ENCODE measurements around the gene ASS1. TPM values are rescaled to one million over a fixed set of nuclear protein-coding genes. Genes with fewer than 3 reads are reported as not detected.
A peak's percentile ranks its signal among the peaks of the same experiment; 100 is the strongest.

ASS1 gene
- total RNA-seq, 1 experiment from 2014 or later, result 255 TPM

- no TSS peak for BruUV-seq (replicated peaks)
- Histone ChIP-seq H3K4me3 (no peak overlapping the region), H2AFZ (no peak overlapping the region), H3K27me3 (ENCODE audit: insufficient read depth, low read depth) (no peaks in the 10 kb centered on the region), H3K4me2 (no peak overlapping the region), H3K36me3 (ENCODE audit: low read depth) (no peaks in the 10 kb centered on the region), H3F3A (ENCODE audit: insufficient read depth, low read depth) (no peaks in the 10 kb centered on the region), H3K4me1 (replicated peaks; ENCODE audit: insufficient read depth) (no peaks in the 10 kb centered on the region), H3K27ac (no peak overlapping the region), H3K79me2 (ENCODE audit: low read depth) (no peaks in the 10 kb centered on the region), H4K20me1 (ENCODE audit: insufficient read depth) (no peaks in the 10 kb centered on the region; the same call in 1 of the 2 replicates), H3K9me3 (ENCODE audit: insufficient read depth, low read depth) (no peaks in the 10 kb centered on the region), H3K9me2 (ENCODE audit: insufficient read depth) (no peaks in the 10 kb centered on the region)
- ChIA-PET POLR2A (ENCODE audit: unreplicated experiment) (interaction anchor here (0.5 kb wide), 1 partner anchor 60 kb away, joined by 6 read pairs; no protein-coding TSS in a partner anchor), CTCF (interaction anchor here (0.6 to 1.0 kb wide), 3 partner anchors 46 to 549 kb away, joined by 3 to 11 read pairs (median 5); no protein-coding TSS in a partner anchor)
- no peak for TF ChIP-seq CTCF (conservative IDR thresholded peaks at IDR 0.05)
- TF ChIP-seq EZH2 (IDR thresholded peaks at IDR 0.05; ENCODE audit: low read depth), result no peak
- intact Hi-C loops (cut with micrococcal nuclease; ENCODE audit: unreplicated experiment), result loop anchor here (5.0 kb wide), 1 partner anchor 407 kb away; no protein-coding TSS in a partner anchor
- no peak for DNase-seq
Observed at GRCh38 chr9:130459941-130460669, 15.3 kb downstream of the ASS1 start.

- BruUV-seq (replicated peaks), result no TSS peak
- no peaks in the 10 kb centered on the region for H3K36me3 ChIP-seq (ENCODE audit: low read depth)
- no peaks in the 10 kb centered on the region for H3F3A ChIP-seq (ENCODE audit: insufficient read depth, low read depth)
- intact Hi-C loops (cut with micrococcal nuclease; ENCODE audit: unreplicated experiment), result loop anchor here (1.0 to 5.0 kb wide), 2 partner anchors 221 to 406 kb away; no protein-coding TSS in a partner anchor
- POLR2A ChIA-PET (ENCODE audit: unreplicated experiment), result no interaction called here
- peak in 1 of 2 experiments; percentile 55 for DNase-seq
- H3K4me3 ChIP-seq, result no peak overlapping the region
- H2AFZ ChIP-seq, result no peak overlapping the region
- no peaks in the 10 kb centered on the region for H3K27me3 ChIP-seq (ENCODE audit: insufficient read depth, low read depth)
- H3K79me2 ChIP-seq (ENCODE audit: low read depth), result no peaks in the 10 kb centered on the region
- no peaks in the 10 kb centered on the region for H3K9me3 ChIP-seq (ENCODE audit: insufficient read depth, low read depth)
- no peak overlapping the region for H3K4me2 ChIP-seq
- no peaks in the 10 kb centered on the region for H3K9me2 ChIP-seq (ENCODE audit: insufficient read depth)
- no peak overlapping the region for H3K27ac ChIP-seq
- H4K20me1 ChIP-seq (ENCODE audit: insufficient read depth), result no peaks in the 10 kb centered on the region; the same call in 1 of the 2 replicates
- CTCF ChIA-PET, result interaction anchor here (0.6 to 1.0 kb wide), 4 partner anchors 47 to 636 kb away, joined by 3 to 11 read pairs (median 4); no protein-coding TSS in a partner anchor
- TF ChIP-seq CTCF (conservative IDR thresholded peaks at IDR 0.05), result peak; percentile 93
- TF ChIP-seq EZH2 (IDR thresholded peaks at IDR 0.05; ENCODE audit: low read depth), result no peak
- H3K4me1 ChIP-seq (replicated peaks; ENCODE audit: insufficient read depth), result no peaks in the 10 kb centered on the region
Observed at GRCh38 chr9:130461218-130461630, 16.5 kb downstream of the ASS1 start.

- Histone ChIP-seq H3K36me3 (ENCODE audit: low read depth) (no peaks in the 10 kb centered on the region), H3K79me2 (ENCODE audit: low read depth) (no peaks in the 10 kb centered on the region), H3K4me1 (replicated peaks; ENCODE audit: insufficient read depth) (no peaks in the 10 kb centered on the region), H2AFZ (no peak overlapping the region), H3K9me3 (ENCODE audit: insufficient read depth, low read depth) (no peaks in the 10 kb centered on the region), H3F3A (ENCODE audit: insufficient read depth, low read depth) (no peaks in the 10 kb centered on the region), H3K4me3 (no peak overlapping the region), H3K4me2 (no peak overlapping the region), H3K27me3 (ENCODE audit: insufficient read depth, low read depth) (no peaks in the 10 kb centered on the region), H4K20me1 (ENCODE audit: insufficient read depth) (no peaks in the 10 kb centered on the region; the same call in 1 of the 2 replicates), H3K27ac (no peak overlapping the region), H3K9me2 (ENCODE audit: insufficient read depth) (no peaks in the 10 kb centered on the region)
- no TSS peak for BruUV-seq (replicated peaks)
- no peak for DNase-seq
- CTCF ChIA-PET, result interaction anchor here (0.6 to 1.0 kb wide), 3 partner anchors 159 to 222 kb away, joined by 3 to 9 read pairs (median 5); no protein-coding TSS in a partner anchor
- TF ChIP-seq CTCF (conservative IDR thresholded peaks at IDR 0.05) (no peak), EZH2 (IDR thresholded peaks at IDR 0.05; ENCODE audit: low read depth) (no peak)
- POLR2A ChIA-PET (ENCODE audit: unreplicated experiment), result no interaction called here
- intact Hi-C loops (cut with micrococcal nuclease; ENCODE audit: unreplicated experiment), result loop anchor here (1.0 to 5.0 kb wide), 2 partner anchors 221 to 406 kb away; no protein-coding TSS in a partner anchor
Observed at GRCh38 chr9:130461731-130462130, 17.0 kb downstream of the ASS1 start.

Measured in PC-9 (cell line).